LNCAP (cell line): ENCODE data around the gene MYO7B.

Experiments
- TF ChIP-seq, protein P1 (sequence below): fragments of 450-650 bp; IDR thresholded peaks from 2 replicates; pipeline ENCODE4 v1.5.1; 2017; ENCODE audit warnings: mild to moderate bottlenecking

MYO7B gene

DNA sequence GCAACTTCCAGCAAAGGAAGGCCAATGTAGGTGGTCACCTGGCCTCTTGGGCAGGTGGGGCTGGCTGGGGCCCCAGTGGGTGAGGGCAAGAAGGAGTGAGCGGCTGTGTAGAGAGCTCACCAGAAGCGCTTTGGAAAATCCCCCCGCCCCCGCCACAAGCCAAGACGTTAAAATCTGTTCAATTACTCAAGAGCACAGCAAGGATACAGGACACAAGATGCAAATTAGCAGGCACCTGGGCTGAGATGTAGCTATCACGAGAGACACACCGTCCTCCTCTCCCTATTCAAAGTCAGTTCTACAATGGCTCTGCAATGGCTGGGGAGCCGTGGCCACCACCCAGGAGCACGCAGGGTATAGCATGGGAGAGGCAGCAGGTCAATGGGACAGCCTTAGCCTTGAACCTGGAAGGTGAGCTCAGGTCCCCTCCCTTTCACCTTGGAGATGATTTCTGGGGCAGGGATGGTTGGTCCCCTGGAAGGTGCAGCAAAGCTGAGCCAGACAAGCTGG is 72.0 kb downstream of the MYO7B start:
- TF ChIP-seq, protein P1, sequence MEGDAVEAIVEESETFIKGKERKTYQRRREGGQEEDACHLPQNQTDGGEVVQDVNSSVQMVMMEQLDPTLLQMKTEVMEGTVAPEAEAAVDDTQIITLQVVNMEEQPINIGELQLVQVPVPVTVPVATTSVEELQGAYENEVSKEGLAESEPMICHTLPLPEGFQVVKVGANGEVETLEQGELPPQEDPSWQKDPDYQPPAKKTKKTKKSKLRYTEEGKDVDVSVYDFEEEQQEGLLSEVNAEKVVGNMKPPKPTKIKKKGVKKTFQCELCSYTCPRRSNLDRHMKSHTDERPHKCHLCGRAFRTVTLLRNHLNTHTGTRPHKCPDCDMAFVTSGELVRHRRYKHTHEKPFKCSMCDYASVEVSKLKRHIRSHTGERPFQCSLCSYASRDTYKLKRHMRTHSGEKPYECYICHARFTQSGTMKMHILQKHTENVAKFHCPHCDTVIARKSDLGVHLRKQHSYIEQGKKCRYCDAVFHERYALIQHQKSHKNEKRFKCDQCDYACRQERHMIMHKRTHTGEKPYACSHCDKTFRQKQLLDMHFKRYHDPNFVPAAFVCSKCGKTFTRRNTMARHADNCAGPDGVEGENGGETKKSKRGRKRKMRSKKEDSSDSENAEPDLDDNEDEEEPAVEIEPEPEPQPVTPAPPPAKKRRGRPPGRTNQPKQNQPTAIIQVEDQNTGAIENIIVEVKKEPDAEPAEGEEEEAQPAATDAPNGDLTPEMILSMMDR = no peak

DNA sequence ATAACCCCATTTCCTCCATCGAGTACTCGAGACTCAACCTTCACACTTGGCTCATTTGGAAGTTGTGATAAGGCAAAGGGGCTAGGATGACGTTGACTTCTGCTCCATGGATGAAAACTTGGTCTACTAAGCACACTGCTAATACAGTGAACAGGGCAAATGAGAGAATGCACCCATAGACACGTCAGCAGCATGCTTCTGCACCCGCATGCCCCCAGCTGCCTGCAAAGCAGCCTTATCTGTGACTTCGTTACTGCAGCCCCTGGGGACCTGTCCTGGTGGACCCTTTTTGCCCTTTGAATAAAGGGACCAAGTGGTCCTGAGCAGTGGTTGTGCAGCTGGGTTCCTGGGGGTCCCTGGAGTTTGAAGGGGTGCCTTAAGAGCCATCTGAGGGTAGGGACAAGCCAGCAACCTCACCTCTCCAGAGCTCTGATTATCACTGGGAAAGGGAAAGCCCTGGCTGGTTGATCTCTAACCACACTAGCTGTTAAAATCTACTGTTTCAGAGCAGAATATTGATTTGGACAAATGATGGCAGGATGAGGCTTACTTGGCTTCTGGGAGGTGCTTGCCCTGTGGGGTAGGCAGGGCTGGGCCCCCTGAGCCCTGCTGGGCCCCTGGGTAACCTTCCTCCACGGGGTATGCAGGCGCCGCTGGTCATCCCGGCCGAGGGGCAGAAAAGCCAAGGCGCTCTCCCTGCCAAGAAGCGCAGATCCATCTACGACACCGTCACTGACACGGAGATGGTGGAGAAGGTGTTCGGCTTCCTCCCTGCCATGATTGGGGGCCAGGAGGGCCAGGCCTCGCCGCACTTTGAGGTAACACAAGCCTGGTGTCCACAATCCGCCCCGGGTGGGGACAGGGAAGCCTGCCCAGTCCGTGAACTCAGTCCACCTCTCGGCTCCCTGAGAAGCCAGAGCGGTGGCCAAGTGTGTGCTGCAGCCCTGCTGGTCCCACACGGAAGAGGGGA is 72.9 kb downstream of the MYO7B start:
- TF ChIP-seq, protein P1 = no peak

DNA sequence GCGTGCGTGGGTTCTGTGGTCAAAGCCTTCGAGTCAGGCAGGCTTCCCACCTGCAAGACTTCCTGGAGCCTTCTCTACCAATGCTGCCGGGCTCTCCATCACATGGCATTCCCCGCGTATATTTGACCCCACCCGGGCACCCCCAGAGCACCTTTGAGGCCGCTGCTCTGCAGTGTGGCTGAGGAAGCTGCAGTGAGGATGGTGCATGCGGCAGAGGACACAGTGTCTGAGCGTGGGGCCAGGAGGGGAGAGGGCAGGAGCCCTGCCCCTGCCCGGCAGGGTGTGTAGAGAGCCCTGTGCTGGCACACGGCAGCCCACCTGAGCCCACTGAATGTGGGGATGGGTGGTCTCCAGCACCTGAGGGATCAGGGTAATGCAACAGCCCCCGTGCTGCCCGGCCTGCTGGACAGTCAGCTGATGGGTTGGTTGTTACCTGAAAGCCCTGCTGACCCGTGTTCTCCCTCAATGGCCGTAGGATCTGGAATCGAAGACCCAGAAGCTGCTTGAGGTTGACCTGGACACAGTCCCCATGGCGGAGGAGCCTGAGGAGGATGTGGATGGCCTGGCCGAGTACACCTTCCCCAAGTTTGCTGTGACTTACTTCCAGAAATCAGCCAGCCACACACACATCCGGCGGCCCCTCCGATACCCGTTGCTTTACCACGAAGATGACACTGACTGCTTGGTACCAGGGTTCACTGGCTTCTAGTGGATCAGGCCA is 73.7 kb downstream of the MYO7B start:
- TF ChIP-seq, protein P1 = no peak

DNA sequence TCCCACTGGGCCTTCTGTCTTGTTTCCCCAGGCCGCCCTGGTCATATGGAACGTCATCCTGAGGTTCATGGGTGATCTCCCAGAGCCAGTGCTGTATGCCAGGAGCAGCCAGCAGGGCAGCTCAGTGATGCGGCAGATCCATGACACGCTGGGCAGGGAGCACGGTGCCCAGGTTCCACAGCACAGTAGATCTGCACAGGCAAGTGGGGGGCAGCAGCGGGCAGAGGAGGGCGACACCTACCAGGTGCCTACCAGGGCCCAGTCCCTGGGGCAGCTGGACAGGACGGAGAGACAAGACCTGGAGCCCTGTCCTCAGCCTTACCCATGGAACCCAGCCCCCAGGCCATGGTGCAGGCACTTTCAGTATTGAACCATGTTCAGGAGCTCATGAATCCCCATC is 74.3 kb downstream of the MYO7B start:
- TF ChIP-seq, protein P1 = no peak

DNA sequence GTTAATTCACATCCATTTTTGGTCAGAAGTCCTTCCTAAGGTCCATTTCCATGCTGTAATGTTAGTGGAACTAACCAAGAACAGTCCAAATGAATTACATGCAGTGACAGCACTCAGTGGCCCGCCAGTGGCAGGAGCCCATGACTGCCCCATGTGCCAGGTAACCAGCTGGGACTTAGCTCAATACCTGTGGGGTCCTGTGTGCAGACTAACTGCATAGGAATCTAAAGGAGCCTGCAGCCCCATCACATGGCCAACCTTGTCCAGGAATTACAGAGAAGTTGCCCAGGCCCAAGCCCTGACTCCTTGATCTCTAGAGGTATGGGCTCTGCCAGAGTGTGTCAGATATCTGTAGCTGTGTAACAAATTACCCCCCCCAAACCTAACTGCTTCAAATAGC is 75.1 kb downstream of the MYO7B start:
- TF ChIP-seq, protein P1 = no peak

DNA sequence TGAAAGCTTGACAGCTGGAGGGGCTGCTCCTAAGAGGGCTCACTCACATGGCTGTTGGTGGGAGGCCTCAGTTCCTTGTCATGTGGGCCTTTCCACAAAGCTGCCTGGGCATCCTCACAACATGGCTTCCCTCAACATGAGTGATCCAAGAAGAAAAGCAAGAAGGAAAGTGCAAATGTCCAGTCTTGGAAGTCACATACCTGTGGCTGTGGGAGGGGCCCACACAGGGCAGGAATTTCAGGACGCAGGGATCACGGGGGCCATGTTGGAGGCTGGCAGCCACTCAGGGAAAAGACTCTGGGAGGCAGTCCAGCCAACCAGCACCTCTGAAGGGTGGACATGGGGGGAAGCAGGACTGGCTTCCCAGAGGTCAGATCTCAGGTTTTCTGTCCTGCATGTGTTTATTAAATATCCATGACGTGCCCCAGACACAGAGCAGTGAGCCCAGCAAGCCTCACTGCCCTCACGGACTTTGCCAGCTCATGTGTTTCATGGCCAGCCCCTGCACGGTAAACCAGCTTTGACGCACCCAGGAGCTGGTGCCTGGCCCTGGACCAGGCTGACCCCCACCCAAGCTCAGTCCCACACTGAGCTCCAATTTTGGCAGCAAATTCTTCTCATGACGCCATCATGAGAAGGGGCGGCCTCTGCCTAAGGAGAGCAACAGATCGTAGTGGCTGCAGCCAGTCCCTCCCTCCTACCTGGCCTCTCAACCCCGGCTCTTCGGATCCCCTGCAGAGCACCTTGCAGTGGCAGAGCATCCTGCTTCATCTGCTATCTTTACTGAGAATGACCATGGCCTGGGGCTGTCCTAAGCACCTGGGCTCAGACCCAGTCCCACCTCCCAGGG is 75.8 kb downstream of the MYO7B start:
- TF ChIP-seq, protein P1 = no peak
